GM12873 (cell line): Measurements from ENCODE around the gene ZFP62.

Source experiments
- TF ChIP-seq, protein P1 (sequence below): IDR thresholded peaks from 2 replicates; pipeline ENCODE4 v1.5.1; 2012; ENCODE audit warnings: low read depth, mild to moderate bottlenecking, moderate library complexity, low read length, control low read depth; ENCODE audit not compliant: insufficient read depth; ENCODE audit errors: missing control alignments

ZFP62 gene

DNA sequence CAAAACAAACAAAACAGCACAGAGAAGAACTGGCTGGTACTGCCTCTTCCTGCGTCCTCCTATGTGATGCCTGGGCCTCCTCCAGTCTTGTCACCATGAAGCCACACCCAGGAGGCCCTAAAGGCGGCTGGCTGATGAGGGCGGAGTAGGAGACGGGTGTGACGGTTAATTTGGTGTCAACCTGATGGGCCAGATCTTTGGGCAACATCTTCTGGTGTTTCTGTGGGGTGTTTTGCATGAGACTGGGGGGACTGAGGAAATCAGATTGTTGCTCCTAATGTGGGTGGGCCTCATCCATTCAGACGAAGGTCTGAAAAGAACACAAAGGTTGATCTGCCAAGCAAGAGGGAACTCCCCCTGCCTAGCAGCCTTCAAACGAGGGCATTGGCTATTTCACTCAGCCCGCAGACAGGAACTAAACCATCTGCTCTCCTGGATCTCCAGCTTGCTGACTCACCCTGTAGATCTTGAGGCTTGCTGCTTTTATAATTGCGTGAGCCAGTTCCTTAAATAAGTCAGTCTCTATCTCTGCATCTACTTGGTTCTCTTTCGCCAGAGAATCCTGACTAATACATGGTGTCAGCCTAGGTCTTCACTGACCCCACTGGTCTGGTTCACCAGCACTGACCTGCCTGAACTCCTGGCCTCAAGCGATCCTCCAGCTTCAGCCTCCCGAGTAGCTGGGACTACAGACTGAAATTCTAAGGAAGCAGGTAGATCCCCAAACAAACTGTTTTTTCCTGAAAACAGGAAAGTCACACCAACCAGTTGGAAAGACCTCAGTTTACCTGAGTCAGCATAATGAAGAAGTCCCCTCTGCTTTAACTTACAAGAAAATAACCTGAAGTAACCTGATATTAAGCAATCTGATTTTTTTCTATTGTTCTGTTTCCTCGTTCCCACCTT lies 12.8 kb upstream of the ZFP62 start:
- TF ChIP-seq, protein P1, sequence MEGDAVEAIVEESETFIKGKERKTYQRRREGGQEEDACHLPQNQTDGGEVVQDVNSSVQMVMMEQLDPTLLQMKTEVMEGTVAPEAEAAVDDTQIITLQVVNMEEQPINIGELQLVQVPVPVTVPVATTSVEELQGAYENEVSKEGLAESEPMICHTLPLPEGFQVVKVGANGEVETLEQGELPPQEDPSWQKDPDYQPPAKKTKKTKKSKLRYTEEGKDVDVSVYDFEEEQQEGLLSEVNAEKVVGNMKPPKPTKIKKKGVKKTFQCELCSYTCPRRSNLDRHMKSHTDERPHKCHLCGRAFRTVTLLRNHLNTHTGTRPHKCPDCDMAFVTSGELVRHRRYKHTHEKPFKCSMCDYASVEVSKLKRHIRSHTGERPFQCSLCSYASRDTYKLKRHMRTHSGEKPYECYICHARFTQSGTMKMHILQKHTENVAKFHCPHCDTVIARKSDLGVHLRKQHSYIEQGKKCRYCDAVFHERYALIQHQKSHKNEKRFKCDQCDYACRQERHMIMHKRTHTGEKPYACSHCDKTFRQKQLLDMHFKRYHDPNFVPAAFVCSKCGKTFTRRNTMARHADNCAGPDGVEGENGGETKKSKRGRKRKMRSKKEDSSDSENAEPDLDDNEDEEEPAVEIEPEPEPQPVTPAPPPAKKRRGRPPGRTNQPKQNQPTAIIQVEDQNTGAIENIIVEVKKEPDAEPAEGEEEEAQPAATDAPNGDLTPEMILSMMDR, result no peak

- TF ChIP-seq, protein P1, result no peak
Observed at GRCh38 chr5:180872419-180872818, 11.3 kb upstream of the ZFP62 start.

- TF ChIP-seq, protein P1, result no peak
Observed at GRCh38 chr5:180870276-180871068, 9.4 kb upstream of the ZFP62 start.

- TF ChIP-seq, protein P1, result no peak
Observed at GRCh38 chr5:180869587-180869986, 8.5 kb upstream of the ZFP62 start.

- TF ChIP-seq, protein P1, result peak; percentile 82
Observed at GRCh38 chr5:180868960-180869359, 7.9 kb upstream of the ZFP62 start.

GRCh38 chr5:180866985-180867384 lies 5.9 kb upstream of the ZFP62 start:
- TF ChIP-seq, protein P1, result no peak
